MCF 10A (cell line): Measurements from ENCODE around the gene ATXN2. TPM values are rescaled to one million over a fixed set of nuclear protein-coding genes. Genes with fewer than 3 reads are reported as not detected.
"Not testable (repeated sequence)": the region's sequence is repeated elsewhere in the genome, so short reads cannot be mapped to it uniquely, and the experiment has no call there.

Experiments
- BruUV-seq: library from RNA; stranded (reverse); fragments of 400-500 nt; replicated peaks from 2 replicates; lab custom pipeline; 2021; lab: Mats Ljungman, UMichigan
- CTCF ChIA-PET: fragments of 300-600 bp; sonication (Branson Sonifier 250); formaldehyde crosslinking; extraction: SDS; loops from one replicate; lab custom pipeline; 2021; ENCODE audit warnings: antibody characterized with exemption, inconsistent platforms; lab: Yijun Ruan, JAX
- POLR2A ChIA-PET: fragments of 300-600, 350-650 bp; sonication (Branson Sonifier 250); formaldehyde crosslinking; extraction: SDS; loops from one replicate; lab custom pipeline; 2020; ENCODE audit warnings: antibody characterized with exemption, inconsistent platforms; lab: Yijun Ruan, JAX
- DNase-seq: peaks from one replicate; pipeline ENCODE4 v3.0.0-alpha.2; 2018; ENCODE audit not compliant: unreplicated experiment
- H3K27ac Mint-ChIP-seq: one replicate; pipeline ENCODE4 v1.8.0; 2022; ENCODE audit warnings: mild to moderate bottlenecking, low read depth, mixed read lengths; ENCODE audit not compliant: unreplicated experiment
- H3K27me3 Mint-ChIP-seq: one replicate; pipeline ENCODE4 v1.8.0; 2022; ENCODE audit warnings: mixed read lengths; ENCODE audit not compliant: insufficient read depth, unreplicated experiment
- H3K36me3 Mint-ChIP-seq: one replicate; pipeline ENCODE4 v1.8.0; 2022; ENCODE audit warnings: mild to moderate bottlenecking, moderate library complexity, mixed read lengths; ENCODE audit not compliant: insufficient read depth, unreplicated experiment
- H3K4me1 Mint-ChIP-seq: one replicate; pipeline ENCODE4 v1.8.0; 2022; ENCODE audit warnings: mixed read lengths; ENCODE audit not compliant: insufficient read depth, unreplicated experiment
- H3K4me3 Mint-ChIP-seq: one replicate; pipeline ENCODE4 v1.8.0; 2022; ENCODE audit warnings: mild to moderate bottlenecking, moderate library complexity, mixed read lengths; ENCODE audit not compliant: unreplicated experiment
- H3K9me3 Mint-ChIP-seq: one replicate; pipeline ENCODE4 v1.8.0; 2022; ENCODE audit warnings: mixed read lengths; ENCODE audit not compliant: unreplicated experiment
- intact Hi-C: fragments of 100-400 bp; cut with micrococcal nuclease; formaldehyde crosslinking; loops from 2 replicates; pipeline ENCODE4 v1.14.1; 2022
- total RNA-seq: library from RNA; stranded (reverse); gene quantifications from 2 replicates; pipeline ENCODE4 v1.2.3, GENCODE V29; 2022
- TF ChIP-seq, protein P1 (sequence below): fragments of 200-600 bp; IDR thresholded peaks from one replicate; pipeline ENCODE4 v1.8.0; 2022; ENCODE audit warnings: antibody characterized with exemption, mild to moderate bottlenecking; ENCODE audit not compliant: unreplicated experiment

Gene ATXN2
- total RNA-seq, 1 experiment from 2014 or later = 70.6 TPM

DNA sequence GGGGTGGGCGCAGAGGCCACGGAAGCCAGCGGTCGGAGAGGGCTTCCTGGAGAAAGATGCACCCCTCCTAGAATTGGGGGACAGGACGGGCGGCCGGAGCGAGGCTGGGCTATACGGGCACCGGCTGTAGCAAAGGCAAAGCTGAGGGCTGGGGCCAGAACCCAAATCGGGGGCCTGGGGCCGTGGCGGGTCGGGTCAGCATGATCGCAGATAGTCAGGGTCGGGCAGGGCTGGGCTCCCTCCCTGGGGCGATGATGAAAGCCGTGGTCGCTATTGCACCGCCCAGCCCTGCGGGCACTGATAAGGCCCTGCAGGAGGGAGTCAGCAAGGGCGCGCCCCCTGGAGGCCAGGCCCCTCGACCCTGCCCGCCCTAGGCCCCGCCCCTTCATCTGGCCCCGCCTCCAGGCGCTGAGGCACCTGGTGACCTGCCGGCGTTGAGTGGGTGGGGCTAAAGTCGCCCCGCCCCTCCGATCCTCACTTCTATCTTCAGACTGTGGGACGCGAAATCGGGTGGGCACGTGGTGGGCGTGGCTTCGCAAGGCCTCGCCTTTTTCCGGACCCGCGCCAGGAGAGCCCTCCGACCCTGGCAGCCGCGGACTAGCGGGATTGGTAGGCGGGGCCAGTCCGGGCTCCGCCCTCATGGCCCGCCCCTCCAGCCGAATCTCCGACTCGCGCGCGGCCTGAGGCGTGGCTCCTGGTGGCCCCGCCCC, 193.8 kb downstream of the ATXN2 start:
- no peaks in the 10 kb centered on the region for H3K27me3 Mint-ChIP-seq
- ChIA-PET POLR2A (no interaction called here), CTCF (interaction anchor here (0.6 to 1.5 kb wide), 3 partner anchors 46 to 510 kb away, joined by 3 to 9 read pairs (median 4); no protein-coding TSS in a partner anchor)
- H3K9me3 Mint-ChIP-seq = no peaks in the 10 kb centered on the region
- TF ChIP-seq, protein P1, sequence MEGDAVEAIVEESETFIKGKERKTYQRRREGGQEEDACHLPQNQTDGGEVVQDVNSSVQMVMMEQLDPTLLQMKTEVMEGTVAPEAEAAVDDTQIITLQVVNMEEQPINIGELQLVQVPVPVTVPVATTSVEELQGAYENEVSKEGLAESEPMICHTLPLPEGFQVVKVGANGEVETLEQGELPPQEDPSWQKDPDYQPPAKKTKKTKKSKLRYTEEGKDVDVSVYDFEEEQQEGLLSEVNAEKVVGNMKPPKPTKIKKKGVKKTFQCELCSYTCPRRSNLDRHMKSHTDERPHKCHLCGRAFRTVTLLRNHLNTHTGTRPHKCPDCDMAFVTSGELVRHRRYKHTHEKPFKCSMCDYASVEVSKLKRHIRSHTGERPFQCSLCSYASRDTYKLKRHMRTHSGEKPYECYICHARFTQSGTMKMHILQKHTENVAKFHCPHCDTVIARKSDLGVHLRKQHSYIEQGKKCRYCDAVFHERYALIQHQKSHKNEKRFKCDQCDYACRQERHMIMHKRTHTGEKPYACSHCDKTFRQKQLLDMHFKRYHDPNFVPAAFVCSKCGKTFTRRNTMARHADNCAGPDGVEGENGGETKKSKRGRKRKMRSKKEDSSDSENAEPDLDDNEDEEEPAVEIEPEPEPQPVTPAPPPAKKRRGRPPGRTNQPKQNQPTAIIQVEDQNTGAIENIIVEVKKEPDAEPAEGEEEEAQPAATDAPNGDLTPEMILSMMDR = peak; percentile 39
- intact Hi-C loops = no loop called here
- H3K4me1 Mint-ChIP-seq = peaks cover 4% of the 10 kb centered on the region
- H3K36me3 Mint-ChIP-seq = peaks cover 7% of the 10 kb centered on the region
- no peak overlapping the region for H3K27ac Mint-ChIP-seq
- DNase-seq = peak; percentile 80
- peak overlapping the region; percentile 83 for H3K4me3 Mint-ChIP-seq
- no TSS peak for BruUV-seq

DNA sequence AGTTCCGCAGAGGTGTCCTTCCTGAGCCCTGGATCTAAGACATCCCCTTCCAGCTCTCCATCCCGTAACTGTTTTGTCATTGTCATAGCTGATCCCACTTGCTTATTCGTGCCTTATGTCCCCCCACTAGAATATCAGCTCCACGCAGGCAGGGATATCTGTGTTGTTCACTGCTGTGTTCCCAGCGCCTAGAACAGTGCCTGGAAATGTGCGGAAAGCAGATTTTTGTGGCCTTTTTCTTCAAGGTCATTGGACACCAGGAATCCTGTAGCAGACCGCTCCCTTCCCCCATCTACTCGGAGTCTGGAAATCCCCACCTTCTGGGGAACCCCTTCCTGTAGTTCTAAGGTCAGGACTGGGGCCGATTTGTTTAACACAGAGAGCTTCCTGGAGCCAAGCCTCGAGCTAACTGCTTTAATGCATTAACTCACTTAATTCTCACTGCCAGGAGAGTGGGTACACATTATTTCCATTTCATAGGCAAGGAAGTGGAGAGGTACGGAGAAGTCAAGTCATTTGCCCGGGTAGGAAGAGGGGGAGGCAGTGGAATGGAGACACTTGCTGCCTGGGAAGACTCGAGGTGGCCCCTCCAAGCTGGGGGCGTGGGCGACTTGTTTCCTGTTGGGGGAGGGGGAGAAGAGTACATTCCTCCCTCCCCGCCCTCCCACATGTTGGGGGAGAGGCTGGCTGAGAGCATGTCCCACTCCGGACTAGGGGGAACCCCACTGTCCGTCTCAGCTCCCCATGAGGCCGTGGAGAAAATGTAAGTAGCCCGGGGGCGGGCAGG, 194.6 kb downstream of the ATXN2 start:
- H3K36me3 Mint-ChIP-seq = peaks cover 11% of the 10 kb centered on the region

DNA sequence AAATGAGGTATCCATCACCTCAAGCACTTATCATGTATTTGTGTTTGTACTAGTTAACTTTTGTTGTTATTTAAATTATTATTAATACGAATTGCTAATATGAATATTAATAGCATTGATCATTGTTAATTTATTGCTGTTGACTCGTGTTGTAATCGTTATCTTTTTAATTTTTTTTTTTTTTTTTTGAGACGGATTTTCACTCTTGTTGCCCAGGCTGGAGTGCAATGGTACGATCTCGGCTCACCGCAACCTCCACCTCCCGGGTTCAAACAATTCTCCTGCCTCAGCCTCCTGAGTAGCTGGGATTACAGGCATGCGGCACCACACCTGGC, 196.7 kb downstream of the ATXN2 start:
- H3K36me3 Mint-ChIP-seq = peaks cover 13% of the 10 kb centered on the region
- H3K9me3 Mint-ChIP-seq, BruUV-seq, H3K4me1 Mint-ChIP-seq, CTCF ChIA-PET, H3K4me3 Mint-ChIP-seq, intact Hi-C loops, H3K27me3 Mint-ChIP-seq, DNase-seq, POLR2A ChIA-PET, H3K27ac Mint-ChIP-seq: not testable (repeated sequence)

More for the DNA sequence above, 194.6 kb downstream of the ATXN2 start:
- TF ChIP-seq, protein P1 = no peak
- intact Hi-C loops = no loop called here
- H3K4me3 Mint-ChIP-seq = peak overlapping the region; percentile 65
- no peaks in the 10 kb centered on the region for H3K9me3 Mint-ChIP-seq
- H3K27ac Mint-ChIP-seq = peak overlapping the region; percentile 13
- POLR2A ChIA-PET = interaction anchor here (0.8 to 1.2 kb wide), 2 partner anchors 8 to 1272 kb away, joined by 3 read pairs; no protein-coding TSS in a partner anchor
- H3K4me1 Mint-ChIP-seq = peaks cover 8% of the 10 kb centered on the region
- BruUV-seq = no TSS peak
- CTCF ChIA-PET = interaction anchor here (0.6 to 1.5 kb wide), 4 partner anchors 47 to 510 kb away, joined by 3 to 9 read pairs (median 4); no protein-coding TSS in a partner anchor
- no peak for DNase-seq
- no peaks in the 10 kb centered on the region for H3K27me3 Mint-ChIP-seq

Other genes with a start within 250 kb of the ATXN2 start
- gene PHETA1, start 230.2 kb downstream of the ATXN2 start, total RNA-seq = 3.4 and 4.0 TPM in 2 replicates
- gene SH2B3, start 193.4 kb downstream of the ATXN2 start, total RNA-seq = 4.5 and 5.1 TPM in 2 replicates
- gene BRAP, start 86.6 kb upstream of the ATXN2 start, total RNA-seq = 22.1 and 24.4 TPM in 2 replicates
- gene ACAD10, start 86.7 kb upstream of the ATXN2 start, total RNA-seq = 25.4 and 31.0 TPM in 2 replicates
- 0.54 TPM in 1 of 2 replicates, not detected in the other for gene ALDH2, start 167.6 kb upstream of the ATXN2 start, total RNA-seq
- gene MAPKAPK5, start 242.9 kb upstream of the ATXN2 start, total RNA-seq = 46.3 and 51.3 TPM in 2 replicates